NCI-H226 (cell line): ENCODE measurements around the gene UCN3.
A peak's percentile ranks its signal among the peaks of the same experiment; 100 is the strongest.
"Not testable (repeated sequence)": the region's sequence is repeated elsewhere in the genome, so short reads cannot be mapped to it uniquely, and the experiment has no call there.

Source experiments
- DNase-seq: peaks from one replicate; pipeline ENCODE4 v3.0.0-alpha.2; 2015

Gene UCN3

GRCh38 chr10:5410787-5411186 lies 46.0 kb downstream of the UCN3 start:
- DNase-seq = not testable (repeated sequence)

GRCh38 chr10:5411941-5412276 lies 47.1 kb downstream of the UCN3 start:
- DNase-seq = no peak

GRCh38 chr10:5412277-5412941 lies 47.6 kb downstream of the UCN3 start, which contains the start of gene NET1:
Gene NET1, plus strand, starts transcription at chr10:5412557. Its CDS starts 136 bp downstream, at chr10:5412693.
- DNase-seq = peak; percentile 54

- peak; percentile 35 for DNase-seq
Measured at GRCh38 chr10:5413012-5413938, 48.5 kb downstream of the UCN3 start.

- no peak for DNase-seq
Measured at GRCh38 chr10:5416981-5417380, 52.2 kb downstream of the UCN3 start.

GRCh38 chr10:5418584-5418983 lies 53.8 kb downstream of the UCN3 start:
- DNase-seq = no peak

- DNase-seq = no peak
Measured at GRCh38 chr10:5419466-5420094, 54.8 kb downstream of the UCN3 start.

- DNase-seq = no peak
Measured at GRCh38 chr10:5423771-5424170, 59.0 kb downstream of the UCN3 start.
